Frontal cortex (tissue), 4 donors: ENCODE data around the gene CAPZA2. TPM values are rescaled to one million over a fixed set of nuclear protein-coding genes. Genes with fewer than 3 reads are reported as not detected.
"Not testable (repeated sequence)": the region's sequence is repeated elsewhere in the genome, so short reads cannot be mapped to it uniquely, and the experiment has no call there.

Source experiments
- DNase-seq, 2 donors: peaks; one replicate each; pipeline ENCODE4 v3.0.0; 2012; ENCODE audit warnings: low spot score in 2 of 2
- FAIRE-seq: peaks from 2 replicates; lab custom pipeline; 2012; peaks lifted over from hg19 to GRCh38; lab: Jason Lieb, UNC
- total RNA-seq: library from RNA; depleted of rRNA; stranded (reverse); fragments of >200 nt; gene quantifications from one replicate; pipeline ENCODE4 v1.2.3, GENCODE V29; 2014
- donor health status: control.
- donor health status: control.
- donor health status: control.

Gene CAPZA2
- total RNA-seq, 1 donor from 2014 or later, result 154 TPM

- FAIRE-seq (no peak), DNase-seq (no peak)
Observed at GRCh38 chr7:116911801-116912200, 49.4 kb downstream of the CAPZA2 start.

GRCh38 chr7:116912269-116912909 lies 50.0 kb downstream of the CAPZA2 start:
- FAIRE-seq, result no peak
- DNase-seq, result no peak

GRCh38 chr7:116918704-116919103 lies 56.3 kb downstream of the CAPZA2 start:
- FAIRE-seq (no peak), DNase-seq (no peak)

- no peak for FAIRE-seq
Observed at GRCh38 chr7:116920359-116920758, 58.0 kb downstream of the CAPZA2 start.

GRCh38 chr7:116922545-116922944 lies 60.2 kb downstream of the CAPZA2 start:
- FAIRE-seq (no peak), DNase-seq (no peak)

More at GRCh38 chr7:116920359-116920758, 58.0 kb downstream of the CAPZA2 start:
- DNase-seq, result no peak

GRCh38 chr7:116924741-116925140 lies 62.4 kb downstream of the CAPZA2 start:
- no peak for DNase-seq
- no peak for FAIRE-seq

- DNase-seq (no peak), FAIRE-seq (no peak)
Observed at GRCh38 chr7:116929021-116929420, 66.6 kb downstream of the CAPZA2 start.

- DNase-seq (peak; percentile 26 to 67), FAIRE-seq (no peak)
Observed at GRCh38 chr7:116929914-116930913, 67.8 kb downstream of the CAPZA2 start.

GRCh38 chr7:116932566-116932965 lies 70.2 kb downstream of the CAPZA2 start:
- DNase-seq, result no peak
- FAIRE-seq, result no peak

- FAIRE-seq (no peak), DNase-seq (no peak)
Observed at GRCh38 chr7:116933465-116933864, 71.1 kb downstream of the CAPZA2 start.

- FAIRE-seq, result no peak
- no peak for DNase-seq
Observed at GRCh38 chr7:116934580-116934979, 72.2 kb downstream of the CAPZA2 start.

- DNase-seq, FAIRE-seq: not testable (repeated sequence)
Observed at GRCh38 chr7:116936844-116937243, 74.5 kb downstream of the CAPZA2 start.

GRCh38 chr7:116938678-116939077 lies 76.3 kb downstream of the CAPZA2 start:
- DNase-seq (no peak), FAIRE-seq (no peak)

- no peak for DNase-seq
- no peak for FAIRE-seq
Observed at GRCh38 chr7:116940689-116941370, 78.4 kb downstream of the CAPZA2 start.

GRCh38 chr7:116942504-116942903 lies 80.1 kb downstream of the CAPZA2 start:
- no peak for FAIRE-seq
- no peak for DNase-seq

- FAIRE-seq, result no peak
- no peak for DNase-seq
Observed at GRCh38 chr7:116948934-116949333, 86.5 kb downstream of the CAPZA2 start.

GRCh38 chr7:116949941-116950801 lies 87.8 kb downstream of the CAPZA2 start:
- FAIRE-seq (no peak), DNase-seq (no peak)

GRCh38 chr7:116950889-116951351 lies 88.5 kb downstream of the CAPZA2 start:
- FAIRE-seq, result no peak

More at GRCh38 chr7:116950889-116951351, 88.5 kb downstream of the CAPZA2 start:
- DNase-seq, result no peak
